Astrocyte (in vitro differentiated cells and primary cell): Measurements from ENCODE around the gene ATG14.

Experiments
- EZH2 ChIP-seq: IDR thresholded peaks from 2 replicates; pipeline ENCODE4 v1.6.1; 2012; ENCODE audit warnings: mild to moderate bottlenecking, low read length, inconsistent platforms; ENCODE audit not compliant: insufficient read depth
- TF ChIP-seq, protein P1 (sequence below): IDR thresholded peaks from 2 replicates; pipeline ENCODE4 v1.5.1; 2011; ENCODE audit warnings: low read depth, mild to moderate bottlenecking, inconsistent platforms, low read length, moderate library complexity; ENCODE audit not compliant: insufficient read depth

- TF ChIP-seq, protein P1, sequence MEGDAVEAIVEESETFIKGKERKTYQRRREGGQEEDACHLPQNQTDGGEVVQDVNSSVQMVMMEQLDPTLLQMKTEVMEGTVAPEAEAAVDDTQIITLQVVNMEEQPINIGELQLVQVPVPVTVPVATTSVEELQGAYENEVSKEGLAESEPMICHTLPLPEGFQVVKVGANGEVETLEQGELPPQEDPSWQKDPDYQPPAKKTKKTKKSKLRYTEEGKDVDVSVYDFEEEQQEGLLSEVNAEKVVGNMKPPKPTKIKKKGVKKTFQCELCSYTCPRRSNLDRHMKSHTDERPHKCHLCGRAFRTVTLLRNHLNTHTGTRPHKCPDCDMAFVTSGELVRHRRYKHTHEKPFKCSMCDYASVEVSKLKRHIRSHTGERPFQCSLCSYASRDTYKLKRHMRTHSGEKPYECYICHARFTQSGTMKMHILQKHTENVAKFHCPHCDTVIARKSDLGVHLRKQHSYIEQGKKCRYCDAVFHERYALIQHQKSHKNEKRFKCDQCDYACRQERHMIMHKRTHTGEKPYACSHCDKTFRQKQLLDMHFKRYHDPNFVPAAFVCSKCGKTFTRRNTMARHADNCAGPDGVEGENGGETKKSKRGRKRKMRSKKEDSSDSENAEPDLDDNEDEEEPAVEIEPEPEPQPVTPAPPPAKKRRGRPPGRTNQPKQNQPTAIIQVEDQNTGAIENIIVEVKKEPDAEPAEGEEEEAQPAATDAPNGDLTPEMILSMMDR: no peak
- no peak for TF ChIP-seq EZH2
These were observed 34.4 kb downstream of the ATG14 start for GRCh38 chr14:55377236-55377635.
